ENCODE data around the gene CASTOR1. TPM values are rescaled to one million over a fixed set of nuclear protein-coding genes. Genes with fewer than 3 reads are reported as not detected.

The CASTOR1 gene
- total RNA-seq, 1 experiment from 2014 or later: 16.0 TPM

- no peak for TF ChIP-seq ZNF512 (CRISPR knock-in tag; IDR thresholded peaks at IDR 0.05; ENCODE audit: borderline replicate concordance)
- no peak for TF ChIP-seq ZNF138 (CRISPR knock-in tag; conservative IDR thresholded peaks at IDR 0.05)
- TF ChIP-seq TEAD4 (CRISPR knock-in tag; IDR thresholded peaks at IDR 0.05): no peak
- TF ChIP-seq ZNF219 (CRISPR knock-in tag; IDR thresholded peaks at IDR 0.05; ENCODE audit: borderline replicate concordance): no peak
- TF ChIP-seq IRF2 (CRISPR knock-in tag; IDR thresholded peaks at IDR 0.05; ENCODE audit: borderline replicate concordance, low read depth): no peak
Measured at GRCh38 chr22:30305906-30306626, 16.8 kb upstream of the CASTOR1 start (continued).

GRCh38 chr22:30305519-30305905 is 16.2 kb upstream of the CASTOR1 start:
- Mint-ChIP-seq H3K27ac (0 out of 2 replicates have a peak overlapping the region, but pooled peaks have one; percentile 19), H3K36me3 (no peaks in the 10 kb centered on the region; the same call in 1 of the 2 replicates), H3K27me3 (ENCODE audit: low read depth) (no peaks in the 10 kb centered on the region), H3K4me3 (no peak overlapping the region), H3K9me3 (no peaks in the 10 kb centered on the region), H3K4me1 (peaks cover under 1% of the 10 kb centered on the region; the same call in 1 of the 2 replicates)
- TF ChIP-seq GRHL2 (CRISPR knock-in tag; IDR thresholded peaks at IDR 0.05; ENCODE audit: insufficient replicate concordance, severe bottlenecking): no peak
- no peak for TF ChIP-seq OVOL2 (CRISPR knock-in tag; IDR thresholded peaks at IDR 0.05; ENCODE audit: borderline replicate concordance)
- TF ChIP-seq NFYB (CRISPR knock-in tag; conservative IDR thresholded peaks at IDR 0.05; ENCODE audit: low read depth): no peak
- no peak for TF ChIP-seq IRF2 (CRISPR knock-in tag; IDR thresholded peaks at IDR 0.05; ENCODE audit: borderline replicate concordance, low read depth)
- no peak for TF ChIP-seq HMGA2 (CRISPR knock-in tag; IDR thresholded peaks at IDR 0.05)
- TF ChIP-seq TEAD1 (CRISPR knock-in tag; IDR thresholded peaks at IDR 0.05): no peak
- no peak for TF ChIP-seq FOXJ3 (CRISPR knock-in tag; IDR thresholded peaks at IDR 0.05; ENCODE audit: borderline replicate concordance)
- no peak for TF ChIP-seq TP53 (CRISPR knock-in tag; IDR thresholded peaks at IDR 0.05)
- no peak for TF ChIP-seq CBFB (CRISPR knock-in tag; IDR thresholded peaks at IDR 0.05; ENCODE audit: low read depth)
- no peak for TF ChIP-seq ATF1 (CRISPR knock-in tag; IDR thresholded peaks at IDR 0.05)
- no peak for TF ChIP-seq AR (CRISPR knock-in tag; IDR thresholded peaks at IDR 0.05)
- TF ChIP-seq ZNF121 (CRISPR knock-in tag; IDR thresholded peaks at IDR 0.05): no peak
- TF ChIP-seq ZNF532 (CRISPR knock-in tag; IDR thresholded peaks at IDR 0.05; ENCODE audit: borderline replicate concordance): no peak
- no peak for TF ChIP-seq NFATC4 (CRISPR knock-in tag; IDR thresholded peaks at IDR 0.05)
- no peak for TF ChIP-seq ZNF425 (CRISPR knock-in tag; conservative IDR thresholded peaks at IDR 0.05)
- no peak for TF ChIP-seq SP1 (CRISPR knock-in tag; conservative IDR thresholded peaks at IDR 0.05)
- no peak for TF ChIP-seq GTF2I (CRISPR knock-in tag; conservative IDR thresholded peaks at IDR 0.05)
- no peak for TF ChIP-seq ZNF671 (CRISPR knock-in tag; IDR thresholded peaks at IDR 0.05)
- ChIA-PET POLR2A (no interaction called here), CTCF (interaction anchor here (0.5 kb wide), 1 partner anchor 18 kb away, joined by 3 read pairs; no protein-coding TSS in a partner anchor)
- peak; percentile 36; the same call in 1 of the 2 replicates for ATAC-seq
- DNase-seq (ENCODE audit: low spot score): no peak
